PC-3 (cell line): ENCODE results near the gene RET.
"Not testable (repeated sequence)": the region's sequence is repeated elsewhere in the genome, so short reads cannot be mapped to it uniquely, and the experiment has no call there.

Experiments used
- EZH2 ChIP-seq: fragments of 300-600 bp; sonication (generic); IDR thresholded peaks from one replicate; pipeline ENCODE4 v1.6.1; 2017; ENCODE audit warnings: antibody characterized with exemption, mild to moderate bottlenecking, low read length; ENCODE audit not compliant: unreplicated experiment
- TF ChIP-seq, protein P1 (sequence below): fragments of 300-600 bp; sonication (generic); conservative IDR thresholded peaks from 2 replicates; pipeline ENCODE4 v1.5.1; 2017; ENCODE audit warnings: antibody characterized with exemption, low read depth, mild to moderate bottlenecking, low read length

DNA sequence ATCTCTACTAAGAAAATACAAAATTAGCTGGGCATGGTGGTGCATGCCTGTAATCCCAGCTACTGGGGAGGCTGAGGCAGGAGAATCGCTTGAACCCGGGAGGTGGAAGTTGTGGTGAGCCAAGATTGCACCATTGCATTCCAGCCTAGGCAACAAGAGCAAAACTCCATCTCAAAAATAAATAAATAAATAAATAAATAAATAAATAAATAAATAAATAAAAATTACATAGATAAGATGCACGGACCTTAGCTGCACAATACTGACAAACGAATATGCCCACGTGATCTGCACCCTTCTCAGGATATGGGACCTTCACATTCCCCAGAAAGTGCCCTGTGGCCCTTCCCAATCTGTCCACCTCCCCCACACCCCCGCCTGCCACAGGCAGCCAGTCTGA lies 22.5 kb downstream of the RET start:
- TF ChIP-seq, protein P1, sequence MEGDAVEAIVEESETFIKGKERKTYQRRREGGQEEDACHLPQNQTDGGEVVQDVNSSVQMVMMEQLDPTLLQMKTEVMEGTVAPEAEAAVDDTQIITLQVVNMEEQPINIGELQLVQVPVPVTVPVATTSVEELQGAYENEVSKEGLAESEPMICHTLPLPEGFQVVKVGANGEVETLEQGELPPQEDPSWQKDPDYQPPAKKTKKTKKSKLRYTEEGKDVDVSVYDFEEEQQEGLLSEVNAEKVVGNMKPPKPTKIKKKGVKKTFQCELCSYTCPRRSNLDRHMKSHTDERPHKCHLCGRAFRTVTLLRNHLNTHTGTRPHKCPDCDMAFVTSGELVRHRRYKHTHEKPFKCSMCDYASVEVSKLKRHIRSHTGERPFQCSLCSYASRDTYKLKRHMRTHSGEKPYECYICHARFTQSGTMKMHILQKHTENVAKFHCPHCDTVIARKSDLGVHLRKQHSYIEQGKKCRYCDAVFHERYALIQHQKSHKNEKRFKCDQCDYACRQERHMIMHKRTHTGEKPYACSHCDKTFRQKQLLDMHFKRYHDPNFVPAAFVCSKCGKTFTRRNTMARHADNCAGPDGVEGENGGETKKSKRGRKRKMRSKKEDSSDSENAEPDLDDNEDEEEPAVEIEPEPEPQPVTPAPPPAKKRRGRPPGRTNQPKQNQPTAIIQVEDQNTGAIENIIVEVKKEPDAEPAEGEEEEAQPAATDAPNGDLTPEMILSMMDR = not testable (repeated sequence)
- TF ChIP-seq EZH2 = not testable (repeated sequence)
